Activated CD4-positive, alpha-beta T cell treated with anti-CD3 and anti-CD28 coated beads, Interleukin-2, amount 50 U/mL, for 16 hours (primary cell): ENCODE measurements around the gene PIK3C2G.

Source experiments
- DNase-seq: peaks from one replicate; pipeline ENCODE4 v3.0.0-alpha.2; 2020

The PIK3C2G gene

GRCh38 chr12:18578191-18578590 lies 316.9 kb downstream of the PIK3C2G start:
- no peak for DNase-seq

DNA sequence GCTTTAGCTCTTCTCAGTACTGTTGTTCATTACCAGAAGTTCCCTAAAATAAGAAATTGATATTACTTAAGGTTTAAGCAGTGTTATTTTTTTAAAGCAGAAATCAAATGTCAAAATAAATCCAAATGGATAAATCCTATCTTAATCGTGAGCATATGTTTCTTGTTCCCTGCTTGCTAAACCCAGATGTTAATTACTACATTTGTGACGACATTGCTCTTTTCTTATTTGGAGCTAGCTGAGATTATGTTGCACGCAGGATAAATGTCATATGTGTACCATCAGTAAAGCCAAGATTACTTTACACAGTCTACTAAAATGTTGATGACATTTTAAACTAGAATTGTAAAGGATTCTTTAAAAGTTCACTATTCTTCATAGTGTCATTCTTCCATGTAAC lies 319.0 kb downstream of the PIK3C2G start:
- DNase-seq = no peak

- no peak for DNase-seq
Measured at GRCh38 chr12:18580706-18581105, 319.4 kb downstream of the PIK3C2G start.

- no peak for DNase-seq
Measured at GRCh38 chr12:18581232-18581962, 320.1 kb downstream of the PIK3C2G start.

DNA sequence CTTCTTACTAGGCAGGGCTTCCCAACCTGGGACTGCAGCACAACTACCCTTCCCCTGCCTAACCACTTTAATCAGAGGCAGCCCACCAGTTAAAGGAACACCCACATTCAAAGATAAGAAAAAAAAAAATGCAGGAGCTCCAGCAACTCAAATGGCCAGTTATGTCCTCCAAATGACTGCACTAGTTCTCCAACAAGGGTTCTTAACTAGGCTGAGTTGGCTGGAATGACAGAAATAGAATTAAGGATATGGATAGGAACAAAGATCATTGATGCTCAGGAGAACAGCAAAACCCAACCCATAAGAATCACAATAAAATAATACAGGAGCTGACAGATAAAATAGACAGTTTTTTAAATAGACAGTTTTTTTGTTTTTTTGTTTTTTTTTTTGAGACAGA lies 322.3 kb downstream of the PIK3C2G start:
- DNase-seq = no peak

DNA sequence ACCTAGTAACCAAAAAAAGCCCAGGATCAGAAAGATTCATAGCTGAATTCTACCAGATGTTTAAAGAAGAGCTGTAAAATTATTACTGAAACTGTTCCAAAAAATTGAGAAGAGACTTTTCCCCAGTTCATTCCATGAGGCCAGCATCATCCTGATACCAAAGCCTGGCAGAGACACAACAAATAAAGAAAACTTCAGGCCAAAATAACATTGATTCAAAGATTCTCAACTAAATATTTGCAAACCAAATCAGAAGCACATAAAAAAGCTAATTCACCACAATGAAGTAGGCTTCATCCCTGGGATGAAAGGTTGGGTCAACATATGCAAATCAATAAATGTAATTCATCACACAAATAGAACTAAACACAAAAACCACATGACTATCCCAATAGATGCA lies 325.3 kb downstream of the PIK3C2G start:
- no peak for DNase-seq

- no peak for DNase-seq
Measured at GRCh38 chr12:18589316-18589715, 328.0 kb downstream of the PIK3C2G start.

GRCh38 chr12:18591473-18591872 lies 330.2 kb downstream of the PIK3C2G start:
- DNase-seq = no peak

GRCh38 chr12:18595412-18595811 lies 334.1 kb downstream of the PIK3C2G start:
- no peak for DNase-seq

GRCh38 chr12:18601962-18602361 lies 340.6 kb downstream of the PIK3C2G start:
- DNase-seq = no peak

DNA sequence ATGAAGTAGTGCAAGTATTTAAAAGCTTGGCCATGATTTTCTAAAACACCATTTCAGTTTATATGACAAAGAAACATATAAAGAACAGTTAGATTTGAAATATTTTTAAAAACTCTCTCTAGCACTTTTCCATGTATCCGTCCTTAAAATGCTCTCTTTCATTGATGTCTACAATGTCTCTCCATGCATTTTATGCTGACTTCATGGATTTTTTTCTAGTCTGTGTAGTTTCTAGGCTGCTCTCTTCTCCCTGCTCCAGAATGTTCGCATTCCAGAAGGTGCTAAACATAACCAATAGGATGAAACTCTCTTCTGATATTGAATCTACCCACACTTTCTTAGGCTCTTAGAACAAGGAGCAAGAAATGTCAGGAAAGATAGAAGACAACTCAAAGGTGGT lies 351.7 kb downstream of the PIK3C2G start:
- no peak for DNase-seq

DNA sequence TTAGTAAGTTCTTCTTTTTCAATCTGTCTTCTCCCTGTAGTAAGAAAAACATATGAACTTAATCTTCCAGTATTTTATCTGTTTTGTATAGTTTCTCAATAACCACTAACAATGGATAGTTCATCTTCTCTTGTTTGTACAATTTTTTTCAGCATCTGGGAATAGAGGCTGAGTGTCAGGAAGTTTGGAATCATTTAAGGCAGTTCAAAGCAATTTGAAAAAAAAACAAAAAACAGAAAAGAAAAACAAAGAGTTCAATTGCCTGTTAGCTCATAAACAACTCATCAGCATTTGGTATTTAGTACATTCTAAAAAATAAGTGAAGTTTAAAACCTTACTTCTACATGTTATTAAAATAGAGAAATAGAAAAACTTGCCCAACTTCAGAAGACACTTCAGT lies 359.7 kb downstream of the PIK3C2G start:
- no peak for DNase-seq

- DNase-seq = no peak
Measured at GRCh38 chr12:18629445-18629844, 368.1 kb downstream of the PIK3C2G start.

DNA sequence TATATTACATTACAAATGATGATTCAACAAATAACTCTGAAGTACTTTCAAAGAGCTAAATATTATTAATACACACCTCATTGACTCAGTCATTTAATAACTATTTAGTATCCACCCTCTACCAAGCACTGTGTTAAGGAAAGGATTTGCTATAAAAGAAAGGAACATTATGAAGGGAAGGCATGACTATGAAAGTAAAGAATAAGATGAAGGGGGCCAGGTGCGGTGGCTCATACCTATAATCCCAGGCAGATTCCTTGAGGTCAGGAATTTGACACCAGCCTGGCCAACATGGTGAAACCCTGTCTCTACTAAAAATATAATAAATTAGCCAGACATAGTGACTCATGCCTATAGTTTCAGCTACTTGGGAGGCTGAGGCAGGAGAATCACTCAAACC lies 368.6 kb downstream of the PIK3C2G start:
- no peak for DNase-seq

DNA sequence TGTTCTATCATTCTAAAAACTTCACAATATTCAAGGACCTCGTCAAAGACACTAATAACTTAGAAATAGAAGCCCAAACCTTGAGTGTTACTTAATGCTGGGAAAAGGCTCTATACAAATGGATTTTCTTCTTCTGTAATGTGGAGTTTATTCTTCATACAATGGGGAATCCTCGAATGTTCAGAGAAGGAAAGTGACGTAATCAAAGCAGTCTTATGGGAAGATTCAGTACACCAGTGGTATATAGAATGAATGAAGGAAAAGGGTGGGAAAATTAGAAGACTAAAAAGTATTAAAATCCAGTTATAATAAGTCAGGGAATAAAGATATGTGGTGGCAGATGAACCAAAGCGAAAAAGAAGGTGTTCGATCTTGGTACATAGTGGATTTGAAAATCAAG lies 370.0 kb downstream of the PIK3C2G start:
- DNase-seq = no peak

DNA sequence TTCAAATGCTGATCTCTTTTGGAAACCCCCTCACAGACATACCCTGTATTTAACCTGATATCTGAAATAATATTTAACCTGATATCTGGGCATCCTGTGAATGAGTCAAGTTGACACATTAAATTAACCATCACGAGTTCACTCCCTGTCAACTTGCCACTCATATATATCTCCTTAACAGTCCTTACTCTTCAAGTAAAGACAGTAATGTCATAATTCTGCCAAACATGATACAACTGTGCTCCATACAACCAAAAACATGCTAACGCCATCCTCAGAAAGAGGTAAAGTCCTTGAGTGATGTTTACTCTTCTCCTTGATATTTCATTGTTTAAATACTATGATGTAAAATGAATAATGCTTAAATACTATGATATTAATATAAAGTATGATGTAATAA lies 371.5 kb downstream of the PIK3C2G start:
- DNase-seq = no peak

- no peak for DNase-seq
Measured at GRCh38 chr12:18634382-18634781, 373.1 kb downstream of the PIK3C2G start.

GRCh38 chr12:18640321-18640955 lies 379.1 kb downstream of the PIK3C2G start:
- DNase-seq = no peak

DNA sequence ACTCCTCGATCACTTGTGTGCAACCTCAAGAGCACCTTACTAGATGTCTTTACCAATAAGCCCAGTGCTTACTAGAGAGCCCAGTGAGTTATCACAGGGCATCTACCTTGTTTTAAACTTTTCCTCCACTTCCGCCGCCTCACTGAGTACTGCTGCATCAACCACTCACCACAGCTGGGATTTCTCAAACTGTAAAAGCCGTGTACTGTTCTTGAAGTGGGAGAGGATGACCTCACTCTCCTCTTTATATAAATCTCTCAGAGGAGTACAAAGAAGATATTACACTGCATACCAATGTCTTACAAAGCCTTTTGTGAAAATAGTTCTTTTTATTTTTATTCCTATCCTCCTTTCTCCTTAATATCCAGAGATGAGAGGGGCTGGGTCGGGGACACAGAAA lies 382.4 kb downstream of the PIK3C2G start:
- DNase-seq = no peak

- DNase-seq = no peak
Measured at GRCh38 chr12:18644564-18644963, 383.2 kb downstream of the PIK3C2G start.

GRCh38 chr12:18646286-18646890 lies 385.1 kb downstream of the PIK3C2G start:
- no peak for DNase-seq

DNA sequence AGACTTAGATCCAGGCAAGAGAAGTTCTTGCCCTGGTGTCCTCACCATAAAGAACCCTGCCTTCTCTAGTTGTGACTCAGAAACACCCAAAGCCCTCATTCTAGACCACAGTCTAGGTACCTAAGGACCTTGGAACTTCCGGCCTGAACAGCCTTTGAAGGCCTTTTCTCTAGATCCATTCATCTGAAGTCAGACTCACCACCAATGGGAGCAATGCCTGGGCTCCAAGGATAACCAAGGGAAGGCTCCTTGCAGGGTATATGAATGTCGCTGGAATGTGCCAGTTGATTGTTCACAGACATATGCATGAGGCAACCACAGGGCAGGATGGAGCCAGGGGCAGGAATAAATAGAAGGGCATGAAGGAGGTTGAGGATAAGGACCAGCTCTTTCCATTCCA lies 390.2 kb downstream of the PIK3C2G start:
- no peak for DNase-seq

- no peak for DNase-seq
Measured at GRCh38 chr12:18652596-18652995, 391.3 kb downstream of the PIK3C2G start.

GRCh38 chr12:18653465-18653864 lies 392.1 kb downstream of the PIK3C2G start:
- DNase-seq = no peak
